Neuronal stem cell (in vitro differentiated cells): Measurements from ENCODE around the gene NUP62.

Source experiments
- DNase-seq: peaks from one replicate; pipeline ENCODE4 v3.0.0-alpha.2; 2013; ENCODE audit warnings: low spot score
- H2AFZ ChIP-seq: one replicate; pipeline ENCODE4 v1.6.1; 2013; ENCODE audit warnings: mild to moderate bottlenecking, low read length, inconsistent platforms
- H2AK5ac ChIP-seq: 2 replicates; pipeline ENCODE4 v1.6.1; 2013; ENCODE audit warnings: low read depth, mild to moderate bottlenecking, inconsistent platforms, low read length, moderate library complexity, mixed read lengths
- H2BK120ac ChIP-seq: 2 replicates; pipeline ENCODE4 v1.6.1; 2013; ENCODE audit warnings: low read depth, mild to moderate bottlenecking, inconsistent platforms, low read length, moderate library complexity, mixed read lengths
- H2BK12ac ChIP-seq: one replicate; pipeline ENCODE4 v1.6.1; 2013; ENCODE audit warnings: low read length, inconsistent platforms
- H2BK15ac ChIP-seq: 2 replicates; pipeline ENCODE4 v1.6.1; 2013; ENCODE audit warnings: mild to moderate bottlenecking, low read length, inconsistent platforms, mixed read lengths
- H2BK5ac ChIP-seq: one replicate; pipeline ENCODE4 v1.6.1; 2013; ENCODE audit warnings: inconsistent platforms, mild to moderate bottlenecking, low read length, moderate library complexity
- H3K14ac ChIP-seq: one replicate; pipeline ENCODE4 v1.6.1; 2013; ENCODE audit warnings: low read length, inconsistent platforms
- H3K18ac ChIP-seq: 2 replicates; pipeline ENCODE4 v1.6.1; 2013; ENCODE audit warnings: low read length, inconsistent platforms
- H3K23ac ChIP-seq: 2 replicates; pipeline ENCODE4 v1.6.1; 2013; ENCODE audit warnings: low read depth, mild to moderate bottlenecking, mixed read lengths, low read length, inconsistent platforms; ENCODE audit not compliant: poor library complexity
- H3K27ac ChIP-seq: replicated peaks from 3 replicates; pipeline ENCODE4 v1.5.1; 2013; ENCODE audit warnings: low read length, inconsistent platforms
- H3K27me3 ChIP-seq, 3 experiments: 2 replicates each; pipeline ENCODE4 v1.6.1; 2013; ENCODE audit warnings: low read length in 3 of 3, mild to moderate bottlenecking in 2 of 3, inconsistent platforms in 1 of 3, low read depth in 1 of 3, mixed read lengths in 1 of 3, moderate library complexity in 1 of 3; ENCODE audit not compliant: control insufficient read depth in 3 of 3, insufficient read depth in 3 of 3
- H3K36me3 ChIP-seq, 2 donors: replicated peaks in 1 of 2; 2 replicates each; pipeline ENCODE4 v1.6.1; 2013; ENCODE audit warnings: low read length in 2 of 2; ENCODE audit not compliant: control insufficient read depth in 2 of 2, insufficient read depth in 2 of 2
- H3K4ac ChIP-seq: 2 replicates; pipeline ENCODE4 v1.6.1; 2013; ENCODE audit warnings: inconsistent platforms, mild to moderate bottlenecking, low read length, moderate library complexity
- H3K4me1 ChIP-seq, 2 donors: 1 replicate in 1 of 2; 2 replicates in 1 of 2; pipeline ENCODE4 v1.6.1; 2013; ENCODE audit warnings: low read length in 2 of 2, low read depth in 1 of 2; ENCODE audit not compliant: control insufficient read depth in 2 of 2, insufficient read depth in 1 of 2
- H3K4me2 ChIP-seq: one replicate; pipeline ENCODE4 v1.6.1; 2013; ENCODE audit warnings: mild to moderate bottlenecking, low read length, inconsistent platforms; ENCODE audit not compliant: insufficient read depth, poor library complexity, severe bottlenecking
- H3K4me3 ChIP-seq, 2 donors: 2 replicates each; pipeline ENCODE4 v1.5.1; 2013; ENCODE audit warnings: low read length in 2 of 2, mild to moderate bottlenecking in 2 of 2, inconsistent platforms in 1 of 2, moderate library complexity in 1 of 2
- H3K79me1 ChIP-seq: one replicate; pipeline ENCODE4 v1.6.1; 2013; ENCODE audit warnings: low read depth, mild to moderate bottlenecking, inconsistent platforms, low read length, moderate library complexity
- H3K9ac ChIP-seq: one replicate; pipeline ENCODE4 v1.6.1; 2013; ENCODE audit warnings: mild to moderate bottlenecking, low read depth, low read length, inconsistent platforms; ENCODE audit not compliant: poor library complexity
- H3K9me3 ChIP-seq, 2 donors: replicated peaks in 1 of 2; 2 replicates each; pipeline versions ENCODE3 to v1.6.1; 2013; ENCODE audit warnings: low read length in 2 of 2, mild to moderate bottlenecking in 2 of 2, inconsistent platforms in 1 of 2, low read depth in 1 of 2, mixed read lengths in 1 of 2, moderate library complexity in 1 of 2; ENCODE audit not compliant: control insufficient read depth in 2 of 2, insufficient read depth in 1 of 2
- H4K8ac ChIP-seq: one replicate; pipeline ENCODE4 v1.6.1; 2013; ENCODE audit warnings: low read depth, mild to moderate bottlenecking, inconsistent platforms, low read length, moderate library complexity
- H4K91ac ChIP-seq: one replicate; pipeline ENCODE4 v1.6.1; 2013; ENCODE audit warnings: low read length, low read depth, mild to moderate bottlenecking, inconsistent platforms; ENCODE audit not compliant: poor library complexity
- WGBS, 2 donors: extraction: QIAGEN DNeasy Blood & Tissue Kit; methylation state at CpG; one replicate each; pipeline ENCODE4 v1.1.7; 2013; ENCODE audit warnings: missing lambda C conversion rate in 2 of 2, mixed read lengths in 1 of 2; ENCODE audit not compliant: insufficient read length in 2 of 2, insufficient replicate concordance in 1 of 2; ENCODE audit errors: extremely low coverage in 2 of 2; 5-methylcytosine and 5-hydroxymethylcytosine counted together

The NUP62 gene

GRCh38 chr19:49877879-49878743 lies 51.2 kb downstream of the NUP62 start:
- peaks cover 10 to 12% of the 10 kb centered on the region in 2 donors for H3K4me1 ChIP-seq
- peaks cover 20% of the 10 kb centered on the region for H3K79me1 ChIP-seq
- peaks cover 6 to 10% of the 10 kb centered on the region in 2 donors for H3K9me3 ChIP-seq
- peak overlapping the region; percentile 99 for H3K18ac ChIP-seq
- WGBS, 2 donors: no CpG with 5 or more reads among the region's 41 CpGs
- H2AK5ac ChIP-seq: peak overlapping the region; percentile 47
- H2BK120ac ChIP-seq: peak overlapping the region; percentile 12
- peak overlapping the region; percentile 42 for H2BK5ac ChIP-seq
- H3K4me2 ChIP-seq: peak overlapping the region; percentile 97
- H3K27ac ChIP-seq: peak overlapping the region; percentile 95
- H3K9ac ChIP-seq: peak overlapping the region; percentile 97
- H3K27me3 ChIP-seq: no peaks in the 10 kb centered on the region
- H4K8ac ChIP-seq: no peak overlapping the region
- peaks cover 41 to 42% of the 10 kb centered on the region in 2 donors for H3K36me3 ChIP-seq
- peak overlapping the region; percentile 66 for H3K14ac ChIP-seq
- peak; percentile 95 for DNase-seq
- peak overlapping the region; percentile 82 for H3K23ac ChIP-seq
- H2AFZ ChIP-seq: peak overlapping the region; percentile 93
- peak overlapping the region; percentile 81 for H2BK15ac ChIP-seq
- H2BK12ac ChIP-seq: no peak overlapping the region
- no peak overlapping the region for H3K4ac ChIP-seq
- no peak overlapping the region for H4K91ac ChIP-seq
- peak overlapping the region; percentile 86 to 93 for H3K4me3 ChIP-seq

DNA sequence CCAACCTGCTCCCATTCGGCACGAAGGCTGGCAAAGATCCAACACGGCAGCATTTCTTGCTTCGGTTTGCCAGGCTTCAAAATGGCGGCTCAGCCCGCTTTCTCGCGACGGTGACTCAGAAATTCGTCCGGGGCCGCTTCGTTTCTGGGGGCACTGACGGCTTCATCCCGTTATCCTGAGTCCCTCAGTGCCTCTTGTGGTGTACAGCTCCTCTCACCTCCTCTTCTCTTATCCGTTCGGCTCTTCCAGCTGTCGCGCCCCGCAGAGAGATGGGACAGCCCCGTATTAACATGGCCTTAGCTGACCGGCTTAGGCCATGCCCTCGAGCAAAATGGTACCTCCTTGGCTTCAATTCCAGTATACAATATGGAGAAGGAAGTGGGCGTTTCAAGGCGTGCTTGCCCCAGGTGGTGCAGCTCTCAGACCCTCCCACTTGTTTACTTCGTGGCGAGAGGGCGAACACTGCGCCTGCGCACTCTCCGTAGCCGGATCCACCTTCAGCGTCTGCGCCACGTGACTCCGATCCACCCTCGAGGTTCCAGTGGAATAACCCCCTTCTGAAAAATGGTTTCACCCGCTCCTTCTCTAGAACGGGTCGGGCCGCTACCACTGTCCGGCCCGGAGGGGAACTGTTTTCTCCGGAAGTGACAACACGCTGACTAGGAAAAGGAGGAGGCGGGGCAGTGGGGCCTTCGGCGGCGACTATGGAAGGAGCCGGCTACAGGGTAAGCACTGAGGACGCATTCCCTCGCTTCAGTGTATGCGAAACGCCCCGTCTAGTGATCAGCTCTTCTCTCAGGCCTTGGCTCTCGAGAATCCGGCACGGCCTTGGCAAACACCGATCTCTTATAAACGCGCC lies 52.1 kb downstream of the NUP62 start, which contains the start of the genes AKT1S1 and TBC1D17:
AKT1S1 (minus strand) TSS at position 336 of the 859 bp plus-strand sequence. CDS start 4,060 bp downstream, outside the sequence.
TBC1D17 (plus strand) TSS at position 683 of the 859 bp plus-strand sequence; CDS start at position 705, 22 bp downstream.
- peak within 1 kb of the TSS; percentile 81 for H2BK15ac ChIP-seq
- peak within 1 kb of the TSS; percentile 47 for H2AK5ac ChIP-seq
- peak within 1 kb of the TSS; percentile 100 for H3K9ac ChIP-seq
- no peaks in the 10 kb centered on the region for H3K27me3 ChIP-seq
- peaks cover 10 to 12% of the 10 kb centered on the region in 2 donors for H3K4me1 ChIP-seq
- DNase-seq: peak; percentile 100
- H2BK12ac ChIP-seq: no peak within 1 kb of the TSS
- peak within 1 kb of the TSS; percentile 95 for H3K27ac ChIP-seq
- peak within 1 kb of the TSS; percentile 38 for H4K91ac ChIP-seq
- H3K4me2 ChIP-seq: peak within 1 kb of the TSS; percentile 97
- peaks cover 0 to 2% of the 10 kb centered on the region in 2 donors for H3K9me3 ChIP-seq
- H3K4ac ChIP-seq: peak within 1 kb of the TSS; percentile 27
- H2AFZ ChIP-seq: peak within 1 kb of the TSS; percentile 93
- H4K8ac ChIP-seq: no peak within 1 kb of the TSS
- H3K23ac ChIP-seq: peak within 1 kb of the TSS; percentile 98
- peak within 1 kb of the TSS; percentile 96 for H2BK5ac ChIP-seq
- peak within 1 kb of the TSS; percentile 52 for H2BK120ac ChIP-seq
- peaks cover 17% of the 10 kb centered on the region for H3K79me1 ChIP-seq
- H3K4me3 ChIP-seq: peak within 1 kb of the TSS; percentile 86 to 93
- WGBS, 2 donors: no CpG with 5 or more reads among the region's 61 CpGs
- H3K18ac ChIP-seq: peak within 1 kb of the TSS; percentile 99
- peak within 1 kb of the TSS; percentile 92 for H3K14ac ChIP-seq
- peaks cover 32 to 33% of the 10 kb centered on the region in 2 donors for H3K36me3 ChIP-seq

DNA sequence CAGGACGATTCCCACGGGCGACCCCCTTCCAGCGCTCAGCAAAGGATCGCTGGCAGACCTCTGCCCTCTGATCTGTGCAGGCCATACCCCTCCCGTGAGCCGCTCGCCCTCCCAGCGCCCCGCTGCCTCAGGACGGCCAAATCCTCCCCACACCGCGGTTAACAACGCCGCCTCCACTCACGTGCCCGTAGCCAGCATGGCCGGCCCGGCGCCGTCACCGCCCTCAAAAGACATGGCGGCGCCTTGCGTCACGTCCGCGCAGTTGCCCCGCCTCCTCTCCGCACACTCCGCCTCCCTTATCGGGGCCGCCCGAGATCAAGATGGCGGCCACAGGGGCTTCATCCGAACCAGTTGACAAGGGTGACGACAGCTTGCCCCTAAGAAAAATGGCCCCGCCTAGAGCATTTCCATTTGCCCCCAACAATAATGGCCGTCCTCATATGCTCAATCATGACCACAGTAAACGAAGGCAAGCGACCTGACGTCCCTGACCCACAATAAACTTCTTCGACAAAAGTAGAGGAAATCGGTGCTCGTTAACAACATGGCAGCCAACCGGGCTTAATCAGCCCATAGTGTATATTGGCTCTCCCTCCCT lies 52.8 kb downstream of the NUP62 start:
- Histone ChIP-seq H3K4me2 (peak overlapping the region; percentile 80), H3K9me3 (no peaks in the 10 kb centered on the region), H3K4me1 (peaks cover 10 to 12% of the 10 kb centered on the region in 2 donors), H3K4me3 (peak overlapping the region; percentile 86 to 93), H3K14ac (peak overlapping the region; percentile 92), H2BK120ac (peak overlapping the region; percentile 52), H3K27ac (peak overlapping the region; percentile 94), H3K18ac (peak overlapping the region; percentile 99), H2BK15ac (peak overlapping the region; percentile 60), H3K9ac (peak overlapping the region; percentile 100), H3K27me3 (no peaks in the 10 kb centered on the region), H3K79me1 (peaks cover 15% of the 10 kb centered on the region), H2AK5ac (peak overlapping the region; percentile 9), H3K4ac (peak overlapping the region; percentile 27), H4K91ac (peak overlapping the region; percentile 38), H2BK5ac (peak overlapping the region; percentile 96), H2BK12ac (no peak overlapping the region), H3K23ac (peak overlapping the region; percentile 98), H2AFZ (peak overlapping the region; percentile 93), H3K36me3 (peaks cover 25 to 26% of the 10 kb centered on the region in 2 donors), H4K8ac (no peak overlapping the region)
- peak; percentile 98 for DNase-seq
- WGBS, 2 donors: no CpG with 5 or more reads among the region's 46 CpGs
